Astrocyte (in vitro differentiated cells and primary cell): ENCODE measurements around the gene KCNS3. TPM values are rescaled to one million over a fixed set of nuclear protein-coding genes. Genes with fewer than 3 reads are reported as not detected.

Experiments used
- DNase-seq: peaks from one replicate; pipeline ENCODE4 v3.0.0-alpha.2; 2010; ENCODE audit warnings: low read depth
- FAIRE-seq: peaks from 2 replicates; lab custom pipeline; 2011; peaks lifted over from hg19 to GRCh38; lab: Jason Lieb, UNC
- H2AFZ ChIP-seq: 2 replicates; pipeline ENCODE4 v1.6.0; 2012; ENCODE audit warnings: low read depth, low read length, inconsistent platforms
- H3K27ac ChIP-seq: 2 replicates; pipeline ENCODE4 v1.5.1; 2011; ENCODE audit warnings: low read depth, low read length, inconsistent platforms
- H3K27me3 ChIP-seq: 2 replicates; pipeline ENCODE4 v1.6.0; 2011; ENCODE audit warnings: low read length, inconsistent platforms; ENCODE audit not compliant: insufficient read depth
- H3K36me3 ChIP-seq: 2 replicates; pipeline ENCODE4 v1.5.1; 2011; ENCODE audit warnings: low read length, inconsistent platforms; ENCODE audit not compliant: insufficient read depth
- H3K4me1 ChIP-seq: 2 replicates; pipeline ENCODE4 v1.5.1; 2011; ENCODE audit warnings: low read length, inconsistent platforms; ENCODE audit not compliant: insufficient read depth
- H3K4me2 ChIP-seq: 2 replicates; pipeline ENCODE4 v1.6.0; 2012; ENCODE audit warnings: low read length, inconsistent platforms
- H3K4me3 ChIP-seq: 2 replicates; pipeline ENCODE4 v1.5.1; 2011; ENCODE audit warnings: low read depth, mild to moderate bottlenecking, low read length, inconsistent platforms; ENCODE audit not compliant: insufficient read depth
- H3K79me2 ChIP-seq: 2 replicates; pipeline ENCODE4 v1.6.0; 2012; ENCODE audit warnings: mild to moderate bottlenecking, low read length, inconsistent platforms; ENCODE audit not compliant: insufficient read depth
- H3K9ac ChIP-seq: 2 replicates; pipeline ENCODE4 v1.6.0; 2012; ENCODE audit warnings: mild to moderate bottlenecking, low read length, inconsistent platforms
- H3K9me3 ChIP-seq: 2 replicates; pipeline ENCODE4 v1.5.1; 2012; ENCODE audit warnings: low read depth, mild to moderate bottlenecking, low read length, inconsistent platforms; ENCODE audit not compliant: insufficient read depth
- H4K20me1 ChIP-seq: 2 replicates; pipeline ENCODE4 v1.6.0; 2012; ENCODE audit warnings: low read length, inconsistent platforms; ENCODE audit not compliant: insufficient read depth
- H3K27ac Mint-ChIP-seq: one replicate; pipeline ENCODE4 v1.8.0; 2021; ENCODE audit warnings: mild to moderate bottlenecking, mixed read lengths; ENCODE audit not compliant: unreplicated experiment
- H3K27me3 Mint-ChIP-seq: one replicate; pipeline ENCODE4 v1.8.0; 2021; ENCODE audit warnings: low read depth, mixed read lengths; ENCODE audit not compliant: unreplicated experiment
- H3K36me3 Mint-ChIP-seq: one replicate; pipeline ENCODE4 v1.8.0; 2021; ENCODE audit warnings: low read depth, mixed read lengths; ENCODE audit not compliant: unreplicated experiment
- H3K4me1 Mint-ChIP-seq: one replicate; pipeline ENCODE4 v1.8.0; 2021; ENCODE audit warnings: low read depth, mixed read lengths; ENCODE audit not compliant: unreplicated experiment
- H3K4me3 Mint-ChIP-seq: one replicate; pipeline ENCODE4 v1.8.0; 2021; ENCODE audit warnings: mild to moderate bottlenecking, moderate library complexity, mixed read lengths; ENCODE audit not compliant: unreplicated experiment
- H3K9me3 Mint-ChIP-seq: one replicate; pipeline ENCODE4 v1.8.0; 2021; ENCODE audit warnings: mild to moderate bottlenecking, mixed read lengths; ENCODE audit not compliant: unreplicated experiment
- CTCF ChIP-seq: IDR thresholded peaks from 2 replicates; pipeline ENCODE4 v1.5.1; 2011; ENCODE audit warnings: low read depth, mild to moderate bottlenecking, inconsistent platforms, low read length, moderate library complexity; ENCODE audit not compliant: insufficient read depth
- EZH2 ChIP-seq: IDR thresholded peaks from 2 replicates; pipeline ENCODE4 v1.6.1; 2012; ENCODE audit warnings: mild to moderate bottlenecking, low read length, inconsistent platforms; ENCODE audit not compliant: insufficient read depth
- total RNA-seq: library from RNA; stranded (reverse); gene quantifications from 2 replicates; pipeline ENCODE4 v1.2.1, GENCODE V29; 2021

The KCNS3 gene
- total RNA-seq, 1 donor from 2014 or later, result 1.7 TPM

- H3K27ac Mint-ChIP-seq, result no peak overlapping the region
- Histone ChIP-seq H3K27me3 (peaks cover 9% of the 10 kb centered on the region), H3K9me3 (no peaks in the 10 kb centered on the region), H3K36me3 (no peaks in the 10 kb centered on the region), H3K4me1 (no peaks in the 10 kb centered on the region), H3K9ac (no peak overlapping the region), H2AFZ (no peak overlapping the region), H3K4me2 (no peak overlapping the region), H3K4me3 (no peak overlapping the region), H4K20me1 (no peaks in the 10 kb centered on the region), H3K79me2 (no peaks in the 10 kb centered on the region), H3K27ac (no peak overlapping the region)
- no peaks in the 10 kb centered on the region for H3K9me3 Mint-ChIP-seq
- FAIRE-seq (no peak), DNase-seq (no peak)
- no peak overlapping the region for H3K4me3 Mint-ChIP-seq
- TF ChIP-seq EZH2 (no peak), CTCF (no peak)
- peaks cover 6% of the 10 kb centered on the region for H3K27me3 Mint-ChIP-seq
- no peaks in the 10 kb centered on the region for H3K4me1 Mint-ChIP-seq
- no peaks in the 10 kb centered on the region for H3K36me3 Mint-ChIP-seq
These were observed 43.0 kb upstream of the KCNS3 start for GRCh38 chr2:17835516-17835915.

- Mint-ChIP-seq H3K9me3 (no peaks in the 10 kb centered on the region), H3K27ac (no peak overlapping the region), H3K4me1 (no peaks in the 10 kb centered on the region), H3K27me3 (peaks cover 7% of the 10 kb centered on the region), H3K36me3 (no peaks in the 10 kb centered on the region), H3K4me3 (no peak overlapping the region)
- Histone ChIP-seq H4K20me1 (no peaks in the 10 kb centered on the region), H3K9ac (no peak overlapping the region), H3K36me3 (no peaks in the 10 kb centered on the region), H3K9me3 (no peaks in the 10 kb centered on the region), H3K79me2 (no peaks in the 10 kb centered on the region), H3K4me3 (no peak overlapping the region), H3K4me1 (no peaks in the 10 kb centered on the region), H2AFZ (no peak overlapping the region), H3K27ac (no peak overlapping the region), H3K4me2 (no peak overlapping the region), H3K27me3 (no peaks in the 10 kb centered on the region)
- TF ChIP-seq CTCF (no peak), EZH2 (no peak)
- FAIRE-seq (no peak), DNase-seq (no peak)
These were observed 38.5 kb upstream of the KCNS3 start for GRCh38 chr2:17839959-17840358.

- no peaks in the 10 kb centered on the region for H3K27me3 ChIP-seq
- Mint-ChIP-seq H3K27ac (no peak overlapping the region), H3K36me3 (no peaks in the 10 kb centered on the region), H3K4me1 (no peaks in the 10 kb centered on the region), H3K9me3 (no peaks in the 10 kb centered on the region), H3K27me3 (peaks cover 7% of the 10 kb centered on the region), H3K4me3 (no peak overlapping the region)
- H3K9ac ChIP-seq, result no peak overlapping the region
- H2AFZ ChIP-seq, result no peak overlapping the region
- no peak overlapping the region for H3K4me2 ChIP-seq
- FAIRE-seq, result no peak
- H4K20me1 ChIP-seq, result no peaks in the 10 kb centered on the region
- TF ChIP-seq EZH2, result no peak
- TF ChIP-seq CTCF, result no peak
- H3K27ac ChIP-seq, result no peak overlapping the region
- no peaks in the 10 kb centered on the region for H3K36me3 ChIP-seq
- no peak for DNase-seq
- no peaks in the 10 kb centered on the region for H3K9me3 ChIP-seq
- H3K4me3 ChIP-seq, result no peak overlapping the region
- no peaks in the 10 kb centered on the region for H3K79me2 ChIP-seq
- no peaks in the 10 kb centered on the region for H3K4me1 ChIP-seq
These were observed 35.0 kb upstream of the KCNS3 start for GRCh38 chr2:17843457-17843856.
